Measurements from ENCODE around the gene SHC1.
A peak's percentile ranks its signal among the peaks of the same experiment; 100 is the strongest.
"Not testable (repeated sequence)": the region's sequence is repeated elsewhere in the genome, so short reads cannot be mapped to it uniquely, and the experiment has no call there.

SHC1 gene

GRCh38 chr1:154995301-154995983 is 24.9 kb upstream of the SHC1 start:
- not testable (repeated sequence) for DNase-seq (ENCODE audit: low read depth)

GRCh38 chr1:154994591-154994990 is 24.0 kb upstream of the SHC1 start:
- no peak for DNase-seq (ENCODE audit: low read depth)

GRCh38 chr1:154994269-154994587 is 23.7 kb upstream of the SHC1 start:
- DNase-seq (ENCODE audit: low read depth) = no peak

- DNase-seq (ENCODE audit: low read depth) = no peak
These were observed 23.2 kb upstream of the SHC1 start, which contains the start of gene LENEP for GRCh38 chr1:154993572-154994268. Gene LENEP (plus strand): TSS chr1:154993586. CDS start chr1:154993608, 22 bp downstream.

GRCh38 chr1:154992721-154993571 is 22.4 kb upstream of the SHC1 start:
- no peak for DNase-seq (ENCODE audit: low read depth)

- DNase-seq (ENCODE audit: low read depth) = no peak
These were observed 19.7 kb upstream of the SHC1 start for GRCh38 chr1:154990276-154990675.

- DNase-seq (ENCODE audit: low read depth) = no peak
These were observed 18.8 kb upstream of the SHC1 start for GRCh38 chr1:154989195-154989860.

GRCh38 chr1:154988058-154988954 is 17.8 kb upstream of the SHC1 start:
- DNase-seq (ENCODE audit: low read depth) = no peak

- DNase-seq (ENCODE audit: low read depth) = no peak
These were observed 16.8 kb upstream of the SHC1 start for GRCh38 chr1:154987326-154987725.

- DNase-seq (ENCODE audit: low read depth) = not testable (repeated sequence)
These were observed 16.2 kb upstream of the SHC1 start for GRCh38 chr1:154986736-154987135.

GRCh38 chr1:154983776-154984466 is 13.4 kb upstream of the SHC1 start:
- no peak for DNase-seq (ENCODE audit: low read depth)

- peak; percentile 94 for DNase-seq (ENCODE audit: low read depth)
These were observed 12.5 kb upstream of the SHC1 start, which contains the start of gene FLAD1 for GRCh38 chr1:154982897-154983648. Gene FLAD1 (plus strand): TSS chr1:154983344. CDS start chr1:154983695, 351 bp downstream.

GRCh38 chr1:154982341-154982740 is 11.8 kb upstream of the SHC1 start:
- no peak for DNase-seq (ENCODE audit: low read depth)

- no peak for DNase-seq (ENCODE audit: low read depth)
These were observed 7.8 kb upstream of the SHC1 start for GRCh38 chr1:154978360-154978759.

- not testable (repeated sequence) for DNase-seq (ENCODE audit: low read depth)
These were observed 7.2 kb upstream of the SHC1 start for GRCh38 chr1:154977762-154978161.

- no peak for DNase-seq (ENCODE audit: low read depth)
These were observed 5.0 kb upstream of the SHC1 start for GRCh38 chr1:154975409-154976059.

GRCh38 chr1:154974808-154975408 is 4.4 kb upstream of the SHC1 start:
- peak; percentile 89 for DNase-seq (ENCODE audit: low read depth)

GRCh38 chr1:154974102-154974807 is 3.7 kb upstream of the SHC1 start, which contains the start of gene CKS1B:
Gene CKS1B (plus strand): TSS chr1:154974681. CDS start chr1:154974746, 65 bp downstream.
- peak; percentile 93 for DNase-seq (ENCODE audit: low read depth)
